ENCODE results near the gene DLGAP3. TPM values are rescaled to one million over a fixed set of nuclear protein-coding genes. Genes with fewer than 3 reads are reported as not detected.

The DLGAP3 gene
- polyA plus RNA-seq, 1 donor from 2014 or later = 2.9 TPM

DNA sequence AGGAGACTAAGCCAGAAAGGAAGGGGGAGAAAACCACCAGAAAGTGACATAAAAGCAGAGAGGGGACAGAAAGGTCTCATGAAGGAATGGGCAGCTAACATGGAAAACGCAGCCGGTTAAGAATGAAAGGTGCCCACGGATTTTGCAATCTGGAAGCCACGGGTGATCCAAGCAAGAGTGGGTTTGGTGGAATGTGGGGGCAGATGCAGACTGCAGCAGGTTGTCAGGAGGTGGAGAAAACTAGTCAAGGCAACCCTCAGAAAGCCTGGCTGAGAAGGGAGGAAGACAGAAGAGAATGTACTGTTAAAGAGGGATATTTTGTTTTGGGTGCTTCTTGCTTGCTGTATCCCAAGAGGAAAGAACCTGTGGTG lies 57.3 kb downstream of the DLGAP3 start:
- H3K4me2 ChIP-seq (ENCODE audit: low read length) = no peak overlapping the region
- H3F3A ChIP-seq (ENCODE audit: insufficient read depth, low read length, poor library complexity, severe bottlenecking) = no peaks in the 10 kb centered on the region
- H3K36me3 ChIP-seq (ENCODE audit: insufficient read depth, low read length) = no peaks in the 10 kb centered on the region
- no peaks in the 10 kb centered on the region for H3K79me2 ChIP-seq (replicated peaks; ENCODE audit: insufficient read depth, low read length)
- no peak overlapping the region for H2AFZ ChIP-seq (ENCODE audit: low read depth, low read length)
- no peaks in the 10 kb centered on the region for H3K9me3 ChIP-seq (ENCODE audit: low read length)
- H3K27ac ChIP-seq (ENCODE audit: low read length) = no peak overlapping the region
- TF ChIP-seq, protein P1, sequence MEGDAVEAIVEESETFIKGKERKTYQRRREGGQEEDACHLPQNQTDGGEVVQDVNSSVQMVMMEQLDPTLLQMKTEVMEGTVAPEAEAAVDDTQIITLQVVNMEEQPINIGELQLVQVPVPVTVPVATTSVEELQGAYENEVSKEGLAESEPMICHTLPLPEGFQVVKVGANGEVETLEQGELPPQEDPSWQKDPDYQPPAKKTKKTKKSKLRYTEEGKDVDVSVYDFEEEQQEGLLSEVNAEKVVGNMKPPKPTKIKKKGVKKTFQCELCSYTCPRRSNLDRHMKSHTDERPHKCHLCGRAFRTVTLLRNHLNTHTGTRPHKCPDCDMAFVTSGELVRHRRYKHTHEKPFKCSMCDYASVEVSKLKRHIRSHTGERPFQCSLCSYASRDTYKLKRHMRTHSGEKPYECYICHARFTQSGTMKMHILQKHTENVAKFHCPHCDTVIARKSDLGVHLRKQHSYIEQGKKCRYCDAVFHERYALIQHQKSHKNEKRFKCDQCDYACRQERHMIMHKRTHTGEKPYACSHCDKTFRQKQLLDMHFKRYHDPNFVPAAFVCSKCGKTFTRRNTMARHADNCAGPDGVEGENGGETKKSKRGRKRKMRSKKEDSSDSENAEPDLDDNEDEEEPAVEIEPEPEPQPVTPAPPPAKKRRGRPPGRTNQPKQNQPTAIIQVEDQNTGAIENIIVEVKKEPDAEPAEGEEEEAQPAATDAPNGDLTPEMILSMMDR (IDR thresholded peaks at IDR 0.05; ENCODE audit: poor library complexity, severe bottlenecking) = no peak
- no peak for TF ChIP-seq SMC3 (conservative IDR thresholded peaks at IDR 0.05; ENCODE audit: poor library complexity)
- TF ChIP-seq EZH2 (IDR thresholded peaks at IDR 0.05; ENCODE audit: borderline replicate concordance, insufficient read depth, low read length, poor library complexity, severe bottlenecking) = no peak
- TF ChIP-seq RAD21 (conservative IDR thresholded peaks at IDR 0.05) = no peak
- TF ChIP-seq POLR2AphosphoS5 (IDR thresholded peaks at IDR 0.05) = no peak
- no peak for TF ChIP-seq MXI1 (conservative IDR thresholded peaks at IDR 0.05; ENCODE audit: poor library complexity, severe bottlenecking)
- no peak for TF ChIP-seq TAF1 (IDR thresholded peaks at IDR 0.05; ENCODE audit: low read depth)
- TF ChIP-seq, protein P2, sequence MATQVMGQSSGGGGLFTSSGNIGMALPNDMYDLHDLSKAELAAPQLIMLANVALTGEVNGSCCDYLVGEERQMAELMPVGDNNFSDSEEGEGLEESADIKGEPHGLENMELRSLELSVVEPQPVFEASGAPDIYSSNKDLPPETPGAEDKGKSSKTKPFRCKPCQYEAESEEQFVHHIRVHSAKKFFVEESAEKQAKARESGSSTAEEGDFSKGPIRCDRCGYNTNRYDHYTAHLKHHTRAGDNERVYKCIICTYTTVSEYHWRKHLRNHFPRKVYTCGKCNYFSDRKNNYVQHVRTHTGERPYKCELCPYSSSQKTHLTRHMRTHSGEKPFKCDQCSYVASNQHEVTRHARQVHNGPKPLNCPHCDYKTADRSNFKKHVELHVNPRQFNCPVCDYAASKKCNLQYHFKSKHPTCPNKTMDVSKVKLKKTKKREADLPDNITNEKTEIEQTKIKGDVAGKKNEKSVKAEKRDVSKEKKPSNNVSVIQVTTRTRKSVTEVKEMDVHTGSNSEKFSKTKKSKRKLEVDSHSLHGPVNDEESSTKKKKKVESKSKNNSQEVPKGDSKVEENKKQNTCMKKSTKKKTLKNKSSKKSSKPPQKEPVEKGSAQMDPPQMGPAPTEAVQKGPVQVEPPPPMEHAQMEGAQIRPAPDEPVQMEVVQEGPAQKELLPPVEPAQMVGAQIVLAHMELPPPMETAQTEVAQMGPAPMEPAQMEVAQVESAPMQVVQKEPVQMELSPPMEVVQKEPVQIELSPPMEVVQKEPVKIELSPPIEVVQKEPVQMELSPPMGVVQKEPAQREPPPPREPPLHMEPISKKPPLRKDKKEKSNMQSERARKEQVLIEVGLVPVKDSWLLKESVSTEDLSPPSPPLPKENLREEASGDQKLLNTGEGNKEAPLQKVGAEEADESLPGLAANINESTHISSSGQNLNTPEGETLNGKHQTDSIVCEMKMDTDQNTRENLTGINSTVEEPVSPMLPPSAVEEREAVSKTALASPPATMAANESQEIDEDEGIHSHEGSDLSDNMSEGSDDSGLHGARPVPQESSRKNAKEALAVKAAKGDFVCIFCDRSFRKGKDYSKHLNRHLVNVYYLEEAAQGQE (IDR thresholded peaks at IDR 0.05; ENCODE audit: borderline replicate concordance) = no peak
- no peak for TF ChIP-seq EP300 (conservative IDR thresholded peaks at IDR 0.05; ENCODE audit: poor library complexity, severe bottlenecking)
- H4K20me1 ChIP-seq (ENCODE audit: insufficient read depth) = no peaks in the 10 kb centered on the region
- H3K27me3 ChIP-seq (ENCODE audit: insufficient read depth, low read depth, low read length) = no peaks in the 10 kb centered on the region
- no peak overlapping the region for H3K4me3 ChIP-seq (ENCODE audit: low read length)
- no peak overlapping the region for H3K9ac ChIP-seq (ENCODE audit: low read length)
- no peaks in the 10 kb centered on the region for H3K9me2 ChIP-seq (ENCODE audit: insufficient read depth, low read length)

DNA sequence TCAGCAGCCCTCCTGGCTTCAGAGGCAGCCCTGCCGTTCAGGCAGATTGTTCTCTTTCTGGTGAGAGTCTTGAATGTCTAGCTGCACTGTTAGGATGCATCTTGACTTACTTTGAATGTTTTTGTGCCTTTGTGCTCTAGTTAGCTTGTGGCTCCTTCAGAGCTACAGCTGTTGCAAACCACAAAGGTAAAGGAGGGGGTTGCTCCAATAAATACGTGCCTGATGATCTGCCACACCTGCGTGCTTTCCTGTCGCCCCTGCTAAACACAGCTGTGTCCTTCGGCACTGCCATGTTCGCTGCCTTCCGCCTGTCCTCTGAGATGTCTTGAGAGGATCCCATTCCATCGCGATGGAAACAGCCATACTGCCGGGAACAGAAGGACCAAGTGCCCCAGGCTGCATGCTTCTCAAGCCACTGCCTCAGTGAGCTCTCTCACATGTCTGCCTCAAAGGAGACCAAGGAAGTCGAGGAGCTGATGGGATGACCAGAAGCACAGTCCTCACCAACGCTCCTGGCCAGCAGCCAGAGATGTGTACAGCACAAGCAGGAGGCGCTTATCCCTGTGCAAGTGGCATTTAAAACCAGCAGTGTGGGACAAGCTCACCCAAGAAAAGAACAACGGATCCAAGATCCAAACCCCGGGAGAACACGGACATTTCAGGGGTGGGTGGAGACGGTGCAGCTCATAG lies 57.9 kb downstream of the DLGAP3 start:
- Histone ChIP-seq H3F3A (ENCODE audit: insufficient read depth, low read length, poor library complexity, severe bottlenecking) (no peaks in the 10 kb centered on the region), H3K4me2 (ENCODE audit: low read length) (no peak overlapping the region), H3K9me2 (ENCODE audit: insufficient read depth, low read length) (no peaks in the 10 kb centered on the region), H3K27ac (ENCODE audit: low read length) (peak overlapping the region; percentile 80), H3K27me3 (ENCODE audit: insufficient read depth, low read depth, low read length) (no peaks in the 10 kb centered on the region), H3K9me3 (ENCODE audit: low read length) (no peaks in the 10 kb centered on the region), H4K20me1 (ENCODE audit: insufficient read depth) (no peaks in the 10 kb centered on the region), H3K4me3 (ENCODE audit: low read length) (no peak overlapping the region), H2AFZ (ENCODE audit: low read depth, low read length) (no peak overlapping the region), H3K36me3 (ENCODE audit: insufficient read depth, low read length) (no peaks in the 10 kb centered on the region), H3K9ac (ENCODE audit: low read length) (peak overlapping the region; percentile 5), H3K79me2 (replicated peaks; ENCODE audit: insufficient read depth, low read length) (no peaks in the 10 kb centered on the region)
- no peak for TF ChIP-seq POLR2AphosphoS5 (IDR thresholded peaks at IDR 0.05)
- no peak for TF ChIP-seq SMC3 (conservative IDR thresholded peaks at IDR 0.05; ENCODE audit: poor library complexity)
- TF ChIP-seq, protein P2 (IDR thresholded peaks at IDR 0.05; ENCODE audit: borderline replicate concordance) = no peak
- no peak for TF ChIP-seq MXI1 (conservative IDR thresholded peaks at IDR 0.05; ENCODE audit: poor library complexity, severe bottlenecking)
- TF ChIP-seq, protein P1 (IDR thresholded peaks at IDR 0.05; ENCODE audit: poor library complexity, severe bottlenecking) = no peak
- TF ChIP-seq RAD21 (conservative IDR thresholded peaks at IDR 0.05) = no peak
- TF ChIP-seq EZH2 (IDR thresholded peaks at IDR 0.05; ENCODE audit: borderline replicate concordance, insufficient read depth, low read length, poor library complexity, severe bottlenecking) = no peak
- TF ChIP-seq TAF1 (IDR thresholded peaks at IDR 0.05; ENCODE audit: low read depth) = no peak
- no peak for TF ChIP-seq EP300 (conservative IDR thresholded peaks at IDR 0.05; ENCODE audit: poor library complexity, severe bottlenecking)
